GM18508 (cell line): Measurements from ENCODE around the gene TMC1.

Experiments
- ATAC-seq: cut with Tn5 transposase; IDR thresholded peaks from one replicate; pipeline ENCODE4 v1.9.1; 2021; ENCODE audit warnings: moderate number of reproducible peaks; ENCODE audit not compliant: insufficient read depth, unreplicated experiment

Gene TMC1

GRCh38 chr9:72733895-72734294, 212.5 kb downstream of the TMC1 start:
- no peak for ATAC-seq

- ATAC-seq = no peak
These were observed 213.2 kb downstream of the TMC1 start for GRCh38 chr9:72734631-72735030.

GRCh38 chr9:72743836-72744235, 222.4 kb downstream of the TMC1 start:
- no peak for ATAC-seq

GRCh38 chr9:72749276-72749675, 227.9 kb downstream of the TMC1 start:
- no peak for ATAC-seq

- no peak for ATAC-seq
These were observed 230.1 kb downstream of the TMC1 start for GRCh38 chr9:72751541-72751940.

- no peak for ATAC-seq
These were observed 232.0 kb downstream of the TMC1 start for GRCh38 chr9:72753266-72753893.

GRCh38 chr9:72755836-72756235, 234.4 kb downstream of the TMC1 start:
- ATAC-seq = no peak

- ATAC-seq = no peak
These were observed 237.5 kb downstream of the TMC1 start for GRCh38 chr9:72758944-72759343.

- no peak for ATAC-seq
These were observed 241.6 kb downstream of the TMC1 start for GRCh38 chr9:72763022-72763421.

- no peak for ATAC-seq
These were observed 248.1 kb downstream of the TMC1 start for GRCh38 chr9:72769546-72769945.

GRCh38 chr9:72772661-72773060, 251.3 kb downstream of the TMC1 start:
- ATAC-seq = no peak

- peak; percentile 55 for ATAC-seq
These were observed 252.2 kb downstream of the TMC1 start for GRCh38 chr9:72773570-72773969.

GRCh38 chr9:72775570-72775969, 254.2 kb downstream of the TMC1 start:
- ATAC-seq = no peak

- ATAC-seq = no peak
These were observed 258.2 kb downstream of the TMC1 start for GRCh38 chr9:72779614-72780013.

- ATAC-seq = no peak
These were observed 265.5 kb downstream of the TMC1 start for GRCh38 chr9:72786948-72787347.

GRCh38 chr9:72788966-72789735, 267.7 kb downstream of the TMC1 start:
- no peak for ATAC-seq

- ATAC-seq = no peak
These were observed 268.5 kb downstream of the TMC1 start for GRCh38 chr9:72789885-72790284.

- ATAC-seq = no peak
These were observed 269.6 kb downstream of the TMC1 start for GRCh38 chr9:72790989-72791388.

GRCh38 chr9:72791436-72791835, 270.0 kb downstream of the TMC1 start:
- ATAC-seq = no peak

- no peak for ATAC-seq
These were observed 273.5 kb downstream of the TMC1 start for GRCh38 chr9:72794946-72795345.

- no peak for ATAC-seq
These were observed 279.1 kb downstream of the TMC1 start for GRCh38 chr9:72800328-72800994.
